Measurements from ENCODE around the gene SOX6.

The SOX6 gene

GRCh38 chr11:16265022-16265421, 91.3 kb downstream of the SOX6 start:
- TF ChIP-seq, protein P1, sequence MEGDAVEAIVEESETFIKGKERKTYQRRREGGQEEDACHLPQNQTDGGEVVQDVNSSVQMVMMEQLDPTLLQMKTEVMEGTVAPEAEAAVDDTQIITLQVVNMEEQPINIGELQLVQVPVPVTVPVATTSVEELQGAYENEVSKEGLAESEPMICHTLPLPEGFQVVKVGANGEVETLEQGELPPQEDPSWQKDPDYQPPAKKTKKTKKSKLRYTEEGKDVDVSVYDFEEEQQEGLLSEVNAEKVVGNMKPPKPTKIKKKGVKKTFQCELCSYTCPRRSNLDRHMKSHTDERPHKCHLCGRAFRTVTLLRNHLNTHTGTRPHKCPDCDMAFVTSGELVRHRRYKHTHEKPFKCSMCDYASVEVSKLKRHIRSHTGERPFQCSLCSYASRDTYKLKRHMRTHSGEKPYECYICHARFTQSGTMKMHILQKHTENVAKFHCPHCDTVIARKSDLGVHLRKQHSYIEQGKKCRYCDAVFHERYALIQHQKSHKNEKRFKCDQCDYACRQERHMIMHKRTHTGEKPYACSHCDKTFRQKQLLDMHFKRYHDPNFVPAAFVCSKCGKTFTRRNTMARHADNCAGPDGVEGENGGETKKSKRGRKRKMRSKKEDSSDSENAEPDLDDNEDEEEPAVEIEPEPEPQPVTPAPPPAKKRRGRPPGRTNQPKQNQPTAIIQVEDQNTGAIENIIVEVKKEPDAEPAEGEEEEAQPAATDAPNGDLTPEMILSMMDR (IDR thresholded peaks at IDR 0.05; ENCODE audit: low read depth, low read length, poor library complexity, severe bottlenecking): no peak
- no peak for TF ChIP-seq EZH2phosphoT487 (IDR thresholded peaks at IDR 0.05; ENCODE audit: borderline replicate concordance, low read length)
- Histone ChIP-seq H3K4me2 (ENCODE audit: low read length) (no peak overlapping the region), H4K20me1 (ENCODE audit: control insufficient read depth, insufficient read depth, low read depth, low read length) (no peaks in the 10 kb centered on the region), H3K9me2 (replicated peaks; ENCODE audit: control insufficient read depth, low read length) (no peaks in the 10 kb centered on the region), H3K9me3 (ENCODE audit: control insufficient read depth, insufficient read depth, low read length) (no peaks in the 10 kb centered on the region), H3K79me2 (ENCODE audit: control insufficient read depth, low read length) (no peaks in the 10 kb centered on the region), H3K4me3 (ENCODE audit: low read length) (no peak overlapping the region), H3F3A (ENCODE audit: control insufficient read depth, insufficient read depth) (no peaks in the 10 kb centered on the region), H3K36me3 (ENCODE audit: control insufficient read depth, low read length) (no peaks in the 10 kb centered on the region), H3K4me1 (ENCODE audit: control insufficient read depth, low read length) (no peaks in the 10 kb centered on the region), H3K27me3 (ENCODE audit: control insufficient read depth, low read length) (no peaks in the 10 kb centered on the region), H3K27ac (ENCODE audit: low read depth, low read length) (no peak overlapping the region)

DNA sequence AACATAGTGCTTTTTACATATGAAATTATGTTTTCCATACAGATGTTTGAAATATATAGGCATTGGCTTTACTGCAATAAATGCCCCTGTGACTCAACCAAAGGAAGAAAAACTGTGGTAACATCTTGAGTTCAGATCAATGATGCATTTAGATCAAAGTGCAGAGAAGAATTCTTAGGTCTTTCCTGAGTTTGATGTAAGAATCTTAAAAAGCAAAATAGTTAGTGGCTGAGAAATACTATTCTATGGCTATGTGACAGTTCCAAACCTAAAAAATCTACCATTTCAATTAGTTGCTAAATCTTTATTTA, 93.7 kb downstream of the SOX6 start:
- TF ChIP-seq, protein P1 (IDR thresholded peaks at IDR 0.05; ENCODE audit: low read depth, low read length, poor library complexity, severe bottlenecking): no peak
- TF ChIP-seq EZH2phosphoT487 (IDR thresholded peaks at IDR 0.05; ENCODE audit: borderline replicate concordance, low read length): no peak
- H3K9me3 ChIP-seq (ENCODE audit: control insufficient read depth, insufficient read depth, low read length): no peaks in the 10 kb centered on the region
- no peak overlapping the region for H3K4me3 ChIP-seq (ENCODE audit: low read length)
- no peaks in the 10 kb centered on the region for H3K27me3 ChIP-seq (ENCODE audit: control insufficient read depth, low read length)
- H4K20me1 ChIP-seq (ENCODE audit: control insufficient read depth, insufficient read depth, low read depth, low read length): no peaks in the 10 kb centered on the region
- H3F3A ChIP-seq (ENCODE audit: control insufficient read depth, insufficient read depth): no peaks in the 10 kb centered on the region
- H3K79me2 ChIP-seq (ENCODE audit: control insufficient read depth, low read length): no peaks in the 10 kb centered on the region
- H3K36me3 ChIP-seq (ENCODE audit: control insufficient read depth, low read length): no peaks in the 10 kb centered on the region
- H3K4me1 ChIP-seq (ENCODE audit: control insufficient read depth, low read length): no peaks in the 10 kb centered on the region
- no peak overlapping the region for H3K4me2 ChIP-seq (ENCODE audit: low read length)
- H3K9me2 ChIP-seq (replicated peaks; ENCODE audit: control insufficient read depth, low read length): no peaks in the 10 kb centered on the region
- H3K27ac ChIP-seq (ENCODE audit: low read depth, low read length): no peak overlapping the region

GRCh38 chr11:16261836-16262644, 94.3 kb downstream of the SOX6 start:
- Histone ChIP-seq H3K36me3 (ENCODE audit: control insufficient read depth, low read length) (no peaks in the 10 kb centered on the region), H3K9me2 (replicated peaks; ENCODE audit: control insufficient read depth, low read length) (no peaks in the 10 kb centered on the region), H3K79me2 (ENCODE audit: control insufficient read depth, low read length) (no peaks in the 10 kb centered on the region), H3K9me3 (ENCODE audit: control insufficient read depth, insufficient read depth, low read length) (no peaks in the 10 kb centered on the region), H4K20me1 (ENCODE audit: control insufficient read depth, insufficient read depth, low read depth, low read length) (no peaks in the 10 kb centered on the region), H3K4me2 (ENCODE audit: low read length) (no peak overlapping the region), H3K27ac (ENCODE audit: low read depth, low read length) (no peak overlapping the region), H3K4me3 (ENCODE audit: low read length) (no peak overlapping the region), H3K4me1 (ENCODE audit: control insufficient read depth, low read length) (no peaks in the 10 kb centered on the region), H3K27me3 (ENCODE audit: control insufficient read depth, low read length) (no peaks in the 10 kb centered on the region), H3F3A (ENCODE audit: control insufficient read depth, insufficient read depth) (no peaks in the 10 kb centered on the region)
- TF ChIP-seq EZH2phosphoT487 (IDR thresholded peaks at IDR 0.05; ENCODE audit: borderline replicate concordance, low read length): no peak
- TF ChIP-seq, protein P1 (IDR thresholded peaks at IDR 0.05; ENCODE audit: low read depth, low read length, poor library complexity, severe bottlenecking): no peak
